T-helper 2 cell (primary cell): ENCODE data around the gene UBE4B.
"Not testable (repeated sequence)": the region's sequence is repeated elsewhere in the genome, so short reads cannot be mapped to it uniquely, and the experiment has no call there.

Source experiments
- DNase-seq, 5 experiments: peaks; one replicate each; pipeline versions ENCODE4 v3.0.0 to v3.0.0-alpha.2; 2012 to 2022

Gene UBE4B

GRCh38 chr1:10178597-10179405, 146.0 kb downstream of the UBE4B start:
- no peak for DNase-seq

GRCh38 chr1:10179406-10180091, 146.8 kb downstream of the UBE4B start:
- no peak for DNase-seq

- no peak for DNase-seq
Observed at GRCh38 chr1:10181154-10181553, 148.4 kb downstream of the UBE4B start.

GRCh38 chr1:10185759-10186158, 153.0 kb downstream of the UBE4B start:
- no peak for DNase-seq

- peak in 1 of 5 experiments; percentile 53 for DNase-seq
Observed at GRCh38 chr1:10186331-10187025, 153.7 kb downstream of the UBE4B start.

- no peak for DNase-seq
Observed at GRCh38 chr1:10187026-10187334, 154.2 kb downstream of the UBE4B start.

- no peak for DNase-seq
Observed at GRCh38 chr1:10188133-10188650, 155.4 kb downstream of the UBE4B start.

GRCh38 chr1:10189659-10190058, 156.9 kb downstream of the UBE4B start:
- no peak for DNase-seq

- no peak for DNase-seq
Observed at GRCh38 chr1:10192263-10192662, 159.5 kb downstream of the UBE4B start.

- no peak for DNase-seq
Observed at GRCh38 chr1:10193288-10193687, 160.5 kb downstream of the UBE4B start.

GRCh38 chr1:10195570-10195969, 162.8 kb downstream of the UBE4B start:
- no peak for DNase-seq

- DNase-seq: no peak
Observed at GRCh38 chr1:10196976-10197375, 164.2 kb downstream of the UBE4B start.

- no peak for DNase-seq
Observed at GRCh38 chr1:10200620-10201019, 167.9 kb downstream of the UBE4B start.

- no peak for DNase-seq
Observed at GRCh38 chr1:10204003-10204642, 171.4 kb downstream of the UBE4B start.

GRCh38 chr1:10205206-10205605, 172.4 kb downstream of the UBE4B start:
- not testable (repeated sequence) for DNase-seq

GRCh38 chr1:10207810-10208209, 175.1 kb downstream of the UBE4B start:
- DNase-seq: no peak

GRCh38 chr1:10208537-10208936, 175.8 kb downstream of the UBE4B start:
- DNase-seq: no peak

- DNase-seq: no peak
Observed at GRCh38 chr1:10209590-10209904, 176.8 kb downstream of the UBE4B start.

GRCh38 chr1:10209905-10210810, 177.4 kb downstream of the UBE4B start, which contains the start of gene KIF1B:
Gene KIF1B, plus strand, starts transcription at chr1:10210570. Its CDS starts 21,759 bp downstream, at chr1:10232329.
- DNase-seq: peak; percentile 93 to 97 (median 96)

GRCh38 chr1:10210841-10211804, 178.4 kb downstream of the UBE4B start:
- DNase-seq: peak in 2 of 5 experiments; percentile 4 to 49
